Coronary artery (tissue), 2 donors: Measurements from ENCODE around the gene IL2RA.
A peak's percentile ranks its signal among the peaks of the same experiment; 100 is the strongest.

Experiments used
- DNase-seq: peaks from one replicate; pipeline ENCODE4 v3.0.0-alpha.2; 2017; ENCODE audit warnings: low spot score
- H3K27ac ChIP-seq, 2 donors: fragments of 200-600 bp; sonication (generic); one replicate each; pipeline ENCODE4 v1.5.1; 2016 to 2019
- H3K4me3 ChIP-seq: fragments of 200-600 bp; sonication (generic); 2 replicates; pipeline ENCODE4 v1.5.1; 2016; ENCODE audit warnings: mild to moderate bottlenecking, moderate library complexity
- TF ChIP-seq, protein P1 (sequence below): fragments of 200-600 bp; sonication (generic); IDR thresholded peaks from one replicate; pipeline ENCODE4 v1.5.1; 2019; ENCODE audit warnings: antibody characterized with exemption

Gene IL2RA

DNA sequence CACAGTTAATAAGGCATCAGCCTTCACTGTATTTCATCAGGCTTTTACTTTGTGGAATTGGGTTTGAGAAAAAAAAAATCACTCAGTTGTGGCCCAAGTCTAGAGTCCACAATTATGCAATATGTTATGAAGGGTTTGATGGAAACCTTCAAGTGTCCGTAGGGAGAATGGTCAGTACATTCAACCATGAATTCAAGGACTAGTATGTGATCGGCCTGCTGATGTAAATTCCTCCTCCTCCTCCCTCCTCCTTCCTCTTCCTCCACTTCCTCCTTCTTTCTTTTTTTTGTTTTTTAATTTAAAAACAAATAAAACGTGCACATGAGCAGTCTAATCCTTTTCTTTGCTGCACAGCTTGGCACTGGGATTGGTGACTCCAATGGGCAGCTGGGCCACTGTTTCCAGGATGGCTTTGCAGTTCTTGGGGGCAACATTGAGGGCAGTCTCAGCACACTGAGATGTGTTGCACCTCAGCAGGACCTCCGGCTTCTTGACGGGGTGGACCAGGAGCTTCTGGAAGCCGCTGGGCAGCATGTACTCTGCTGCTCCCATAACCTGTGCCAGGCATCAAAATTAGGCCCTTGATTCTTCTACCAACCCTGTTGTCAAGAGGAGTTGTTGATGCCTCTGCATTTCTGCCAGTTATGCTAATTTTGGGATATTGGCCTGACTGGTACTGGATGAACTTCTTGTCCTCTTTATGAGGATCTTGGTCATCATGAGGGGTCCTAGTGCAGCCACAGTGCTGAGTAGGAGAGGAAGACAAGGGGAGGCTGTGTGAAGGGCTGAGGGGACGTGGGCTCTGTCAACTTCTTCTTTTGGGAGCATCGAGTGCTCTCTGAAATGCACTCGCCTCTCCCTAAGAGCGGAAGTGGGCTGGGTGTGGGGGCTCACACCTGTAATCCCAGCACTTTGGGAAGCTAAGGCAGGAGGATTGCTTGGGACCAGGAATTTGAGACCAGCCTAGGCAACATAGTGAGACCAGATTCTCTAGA, 9.3 kb upstream of the IL2RA start:
- TF ChIP-seq, protein P1, sequence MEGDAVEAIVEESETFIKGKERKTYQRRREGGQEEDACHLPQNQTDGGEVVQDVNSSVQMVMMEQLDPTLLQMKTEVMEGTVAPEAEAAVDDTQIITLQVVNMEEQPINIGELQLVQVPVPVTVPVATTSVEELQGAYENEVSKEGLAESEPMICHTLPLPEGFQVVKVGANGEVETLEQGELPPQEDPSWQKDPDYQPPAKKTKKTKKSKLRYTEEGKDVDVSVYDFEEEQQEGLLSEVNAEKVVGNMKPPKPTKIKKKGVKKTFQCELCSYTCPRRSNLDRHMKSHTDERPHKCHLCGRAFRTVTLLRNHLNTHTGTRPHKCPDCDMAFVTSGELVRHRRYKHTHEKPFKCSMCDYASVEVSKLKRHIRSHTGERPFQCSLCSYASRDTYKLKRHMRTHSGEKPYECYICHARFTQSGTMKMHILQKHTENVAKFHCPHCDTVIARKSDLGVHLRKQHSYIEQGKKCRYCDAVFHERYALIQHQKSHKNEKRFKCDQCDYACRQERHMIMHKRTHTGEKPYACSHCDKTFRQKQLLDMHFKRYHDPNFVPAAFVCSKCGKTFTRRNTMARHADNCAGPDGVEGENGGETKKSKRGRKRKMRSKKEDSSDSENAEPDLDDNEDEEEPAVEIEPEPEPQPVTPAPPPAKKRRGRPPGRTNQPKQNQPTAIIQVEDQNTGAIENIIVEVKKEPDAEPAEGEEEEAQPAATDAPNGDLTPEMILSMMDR, result no peak
- Histone ChIP-seq H3K27ac (no peak overlapping the region), H3K4me3 (no peak overlapping the region)
- DNase-seq, result peak; percentile 47

DNA sequence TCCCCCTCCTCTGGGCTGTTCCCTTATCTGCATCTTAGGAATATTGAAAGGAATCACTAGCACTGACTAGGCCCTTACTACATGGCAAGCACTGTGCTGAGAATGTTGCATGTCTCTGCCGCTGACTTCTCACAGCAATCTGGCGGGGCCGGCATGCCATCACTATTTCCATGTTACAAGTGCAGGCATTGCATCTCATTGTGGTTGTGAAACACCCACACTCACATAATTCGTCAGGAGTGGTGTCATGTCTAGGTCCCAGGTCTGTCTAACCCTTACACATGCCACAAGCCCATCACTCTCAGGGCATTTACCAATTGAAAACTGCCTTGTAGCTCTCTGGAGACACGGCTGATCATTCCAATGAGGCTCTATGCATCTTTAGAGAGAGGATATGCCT, 8.5 kb upstream of the IL2RA start:
- Histone ChIP-seq H3K27ac (no peak overlapping the region), H3K4me3 (no peak overlapping the region)
- TF ChIP-seq, protein P1, result no peak
- DNase-seq, result peak; percentile 38

DNA sequence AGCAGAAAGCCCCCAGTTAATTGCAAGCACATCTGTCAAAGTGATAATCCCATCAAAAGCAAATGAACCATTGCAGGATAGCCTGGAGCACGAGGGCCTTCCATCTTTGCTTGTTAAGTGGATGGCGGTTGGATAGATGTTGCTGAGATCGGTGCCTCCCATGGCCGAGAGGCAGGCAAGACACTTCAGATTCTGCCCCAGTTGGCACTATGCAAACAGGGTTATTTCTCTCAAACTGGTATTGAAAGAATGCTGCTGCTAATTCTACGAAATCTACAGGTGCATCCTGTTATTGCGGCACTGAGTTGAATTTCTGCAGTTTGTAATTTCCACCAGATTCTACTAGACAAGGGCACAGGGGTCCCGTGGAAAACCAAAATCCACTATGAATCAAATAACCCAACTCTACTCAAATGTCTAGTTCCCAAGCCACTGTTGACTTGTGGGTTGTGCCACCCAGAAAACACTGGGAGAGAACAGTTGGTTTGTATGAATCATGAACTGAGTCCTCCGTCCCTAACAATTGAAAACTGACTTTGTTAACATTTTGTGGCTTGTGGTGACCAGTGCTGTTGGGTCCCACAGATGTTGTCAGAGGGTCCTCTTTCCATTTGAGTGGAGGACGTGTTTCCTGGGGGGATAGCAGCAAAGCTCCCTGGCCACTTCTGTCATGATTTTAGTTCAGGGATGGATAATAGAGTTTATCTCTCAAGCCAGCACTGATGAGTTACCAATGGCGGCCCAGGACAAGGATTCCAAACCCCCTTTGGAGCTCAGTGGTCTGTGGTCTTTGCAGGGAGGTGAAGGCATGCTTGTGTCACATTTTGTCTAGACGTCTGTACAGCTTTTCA, 7.1 kb upstream of the IL2RA start:
- Histone ChIP-seq H3K4me3 (no peak overlapping the region), H3K27ac (no peak overlapping the region)
- TF ChIP-seq, protein P1, result no peak
- no peak for DNase-seq

DNA sequence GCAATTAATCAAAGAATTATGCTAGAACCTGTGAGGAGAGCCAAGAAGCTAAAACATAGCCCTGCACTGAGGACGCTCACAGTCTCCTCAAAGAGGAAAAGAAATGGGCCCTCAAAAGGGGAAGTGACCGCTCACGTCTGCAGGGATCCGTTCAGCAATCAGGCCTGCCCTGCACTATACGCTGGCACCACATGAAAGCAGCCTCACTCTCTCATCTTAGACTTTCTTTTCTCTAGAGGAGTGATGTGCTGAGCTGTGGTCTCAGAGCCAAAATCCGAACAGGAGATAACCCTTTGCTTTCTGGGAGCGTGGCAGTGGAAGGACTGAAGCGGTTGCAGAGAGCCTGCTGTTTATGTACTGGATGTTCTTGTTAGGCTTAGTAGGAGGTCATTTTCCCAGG, 6.3 kb upstream of the IL2RA start:
- no peak overlapping the region for H3K27ac ChIP-seq
- no peak overlapping the region for H3K4me3 ChIP-seq
- TF ChIP-seq, protein P1, result no peak
- no peak for DNase-seq

DNA sequence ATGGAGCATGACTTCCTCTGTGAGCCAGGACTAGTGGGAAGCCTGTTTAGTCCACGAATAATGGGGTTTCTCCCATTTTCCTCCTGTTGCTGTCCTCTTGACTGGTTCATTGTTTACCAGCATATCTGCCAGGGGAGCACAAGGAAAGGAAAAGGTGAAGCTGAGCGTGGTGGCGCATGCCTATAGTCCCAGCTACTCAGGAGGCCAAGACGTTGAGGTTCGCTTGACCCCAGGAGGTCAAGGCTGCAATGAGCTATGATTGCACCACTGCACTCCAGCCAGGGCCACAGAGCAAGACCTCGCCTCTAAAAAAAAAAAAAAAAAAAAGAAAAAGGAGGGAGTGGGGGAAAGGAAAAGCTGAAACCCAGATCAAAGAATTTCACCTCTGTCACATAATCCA, 5.8 kb upstream of the IL2RA start:
- Histone ChIP-seq H3K4me3 (no peak overlapping the region), H3K27ac (no peak overlapping the region)
- TF ChIP-seq, protein P1, result no peak
- DNase-seq, result no peak

DNA sequence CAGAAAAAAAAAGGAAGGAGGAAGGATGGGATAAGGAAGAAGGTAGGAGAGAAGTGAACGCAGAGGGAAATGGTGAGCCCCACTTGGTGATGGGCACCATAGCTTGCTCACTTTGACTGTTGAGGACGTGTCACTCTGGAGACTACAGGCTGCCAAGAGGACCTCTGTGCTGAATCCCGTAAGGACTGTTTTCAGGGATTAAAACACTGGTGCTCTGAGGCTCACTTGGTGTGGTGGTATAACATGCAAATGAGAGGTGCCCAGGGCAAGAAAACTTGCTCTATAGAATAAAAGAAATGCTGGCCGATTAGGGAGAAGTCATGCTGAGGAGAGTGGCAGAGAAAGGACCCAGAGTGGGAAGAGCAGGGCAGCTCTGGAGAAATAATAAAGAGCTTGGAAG, 5.3 kb upstream of the IL2RA start:
- no peak for DNase-seq
- Histone ChIP-seq H3K27ac (no peak overlapping the region), H3K4me3 (no peak overlapping the region)
- TF ChIP-seq, protein P1, result no peak
